GM21381 (cell line): ENCODE data around the gene DPP7.

ENCODE experiments used
- ATAC-seq: cut with Tn5 transposase; IDR thresholded peaks from one replicate; pipeline ENCODE4 v1.9.1; 2021; ENCODE audit warnings: mild to moderate bottlenecking, moderate library complexity; ENCODE audit not compliant: unreplicated experiment

DPP7 gene

GRCh38 chr9:137112564-137113384 lies 1.8 kb downstream of the DPP7 start:
- ATAC-seq, result no peak

- ATAC-seq, result no peak
Observed at GRCh38 chr9:137111788-137112563, 2.6 kb downstream of the DPP7 start.

GRCh38 chr9:137110911-137111787 lies 3.4 kb downstream of the DPP7 start:
- no peak for ATAC-seq

GRCh38 chr9:137110147-137110910 lies 4.2 kb downstream of the DPP7 start:
- no peak for ATAC-seq

GRCh38 chr9:137109250-137110146 lies 5.0 kb downstream of the DPP7 start:
- ATAC-seq, result no peak

GRCh38 chr9:137108608-137109249 lies 5.8 kb downstream of the DPP7 start:
- ATAC-seq, result no peak

- ATAC-seq, result no peak
Observed at GRCh38 chr9:137107982-137108381, 6.6 kb downstream of the DPP7 start.

GRCh38 chr9:137107312-137107921 lies 7.1 kb downstream of the DPP7 start:
- no peak for ATAC-seq

GRCh38 chr9:137106662-137107250 lies 7.8 kb downstream of the DPP7 start:
- ATAC-seq, result no peak

GRCh38 chr9:137105814-137106661 lies 8.5 kb downstream of the DPP7 start:
- no peak for ATAC-seq

- no peak for ATAC-seq
Observed at GRCh38 chr9:137103206-137103999, 11.1 kb downstream of the DPP7 start.

GRCh38 chr9:137099231-137099630 lies 15.3 kb downstream of the DPP7 start:
- ATAC-seq, result no peak

- no peak for ATAC-seq
Observed at GRCh38 chr9:137097761-137098462, 16.6 kb downstream of the DPP7 start.

- no peak for ATAC-seq
Observed at GRCh38 chr9:137096785-137097546, 17.6 kb downstream of the DPP7 start.
